ENCODE data around the gene DCLRE1A.

The DCLRE1A gene

DNA sequence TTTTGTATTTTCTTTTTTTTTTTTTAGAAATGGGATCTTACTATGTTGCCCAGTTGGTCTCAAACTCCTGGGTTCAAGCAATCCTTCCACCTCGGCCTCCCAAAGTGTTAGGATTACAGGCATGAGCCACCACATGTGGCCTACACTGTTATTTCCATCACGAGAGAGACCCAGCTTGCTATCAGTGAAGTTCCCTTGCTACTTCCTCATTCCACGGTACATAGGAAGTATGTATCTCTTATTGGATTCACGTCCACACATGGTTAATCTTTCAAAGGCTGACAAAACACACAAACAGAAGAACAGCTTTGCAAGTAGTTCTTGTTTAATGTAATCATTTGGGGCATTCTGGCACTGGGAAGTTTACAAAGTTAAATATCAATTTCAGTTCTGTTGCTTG lies 50.9 kb downstream of the DCLRE1A start:
- in situ Hi-C loops (cut with HindIII; ENCODE audit: low sequenced_read_pairs), result no loop called here
- TF ChIP-seq, protein P1, sequence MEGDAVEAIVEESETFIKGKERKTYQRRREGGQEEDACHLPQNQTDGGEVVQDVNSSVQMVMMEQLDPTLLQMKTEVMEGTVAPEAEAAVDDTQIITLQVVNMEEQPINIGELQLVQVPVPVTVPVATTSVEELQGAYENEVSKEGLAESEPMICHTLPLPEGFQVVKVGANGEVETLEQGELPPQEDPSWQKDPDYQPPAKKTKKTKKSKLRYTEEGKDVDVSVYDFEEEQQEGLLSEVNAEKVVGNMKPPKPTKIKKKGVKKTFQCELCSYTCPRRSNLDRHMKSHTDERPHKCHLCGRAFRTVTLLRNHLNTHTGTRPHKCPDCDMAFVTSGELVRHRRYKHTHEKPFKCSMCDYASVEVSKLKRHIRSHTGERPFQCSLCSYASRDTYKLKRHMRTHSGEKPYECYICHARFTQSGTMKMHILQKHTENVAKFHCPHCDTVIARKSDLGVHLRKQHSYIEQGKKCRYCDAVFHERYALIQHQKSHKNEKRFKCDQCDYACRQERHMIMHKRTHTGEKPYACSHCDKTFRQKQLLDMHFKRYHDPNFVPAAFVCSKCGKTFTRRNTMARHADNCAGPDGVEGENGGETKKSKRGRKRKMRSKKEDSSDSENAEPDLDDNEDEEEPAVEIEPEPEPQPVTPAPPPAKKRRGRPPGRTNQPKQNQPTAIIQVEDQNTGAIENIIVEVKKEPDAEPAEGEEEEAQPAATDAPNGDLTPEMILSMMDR (IDR thresholded peaks at IDR 0.05; ENCODE audit: low read depth, low read length), result no peak
- no peak overlapping the region for H3K4me3 ChIP-seq (ENCODE audit: low read depth, low read length)
- DNase-seq (ENCODE audit: low read depth, low spot score), result no peak

DNA sequence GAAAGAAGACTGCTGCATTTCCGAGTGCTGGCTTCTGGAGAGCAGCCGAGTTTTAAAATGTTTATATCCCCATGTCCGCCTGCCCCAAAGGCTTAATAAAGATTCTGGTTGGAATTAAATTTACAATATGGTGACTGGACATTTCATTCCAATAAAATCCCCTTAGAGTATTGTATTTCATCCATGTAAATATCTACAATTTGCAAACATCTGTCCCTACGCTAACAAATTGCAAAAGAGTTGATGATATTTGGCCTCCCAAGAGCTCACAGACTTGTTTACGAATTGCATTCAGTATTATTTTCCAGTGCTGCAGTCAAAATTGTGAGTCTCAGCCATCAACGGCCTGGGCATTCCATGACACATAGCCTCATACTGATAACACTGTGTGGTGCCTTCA lies 52.3 kb downstream of the DCLRE1A start:
- TF ChIP-seq, protein P1 (IDR thresholded peaks at IDR 0.05; ENCODE audit: low read depth, low read length), result no peak
- DNase-seq (ENCODE audit: low read depth, low spot score), result no peak
- in situ Hi-C loops (cut with HindIII; ENCODE audit: low sequenced_read_pairs), result no loop called here
- no peak overlapping the region for H3K4me3 ChIP-seq (ENCODE audit: low read depth, low read length)

DNA sequence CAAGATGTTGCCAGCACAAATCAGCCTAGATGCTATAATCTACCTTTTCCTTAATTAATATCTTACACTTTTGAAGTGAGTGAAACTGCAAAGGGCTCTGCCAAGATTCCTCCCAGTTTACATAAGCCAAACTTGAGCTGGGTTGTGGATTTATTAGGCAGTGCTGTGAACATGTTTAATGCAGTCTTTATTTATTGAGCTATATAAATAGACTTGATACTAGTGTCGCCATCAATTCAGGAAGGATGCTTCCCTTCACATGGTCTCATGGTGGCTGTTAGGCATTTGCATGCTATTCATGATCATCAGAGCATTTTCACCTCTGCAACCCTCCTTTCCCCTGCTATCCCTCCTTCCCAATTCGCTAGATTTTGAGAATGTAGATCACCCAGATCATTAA lies 62.2 kb downstream of the DCLRE1A start:
- DNase-seq (ENCODE audit: low read depth, low spot score), result no peak
- in situ Hi-C loops (cut with HindIII; ENCODE audit: low sequenced_read_pairs), result no loop called here
- TF ChIP-seq, protein P1 (IDR thresholded peaks at IDR 0.05; ENCODE audit: low read depth, low read length), result no peak
- no peak overlapping the region for H3K4me3 ChIP-seq (ENCODE audit: low read depth, low read length)

DNA sequence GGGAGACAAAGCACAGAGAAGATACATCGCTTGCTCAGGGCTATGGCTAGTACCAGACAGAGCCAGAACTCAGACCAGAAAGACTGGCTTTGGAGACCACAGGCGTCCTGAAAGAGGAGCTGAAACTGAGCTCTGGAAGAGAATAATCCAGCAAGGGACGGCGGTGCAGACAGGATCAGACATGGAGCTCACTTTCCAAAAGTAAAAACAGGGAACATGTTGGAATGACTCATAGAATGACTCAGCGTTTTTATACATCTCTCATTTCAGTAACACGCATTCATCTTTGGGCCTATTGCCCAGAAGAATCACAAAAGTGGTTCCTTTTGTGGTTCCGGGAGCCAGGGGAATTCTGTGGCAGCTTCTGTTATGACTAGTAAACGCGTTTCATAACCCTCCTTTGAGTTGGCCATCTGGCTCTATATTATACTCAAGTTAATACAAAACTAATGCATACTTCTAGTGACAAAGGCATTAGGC lies 65.2 kb downstream of the DCLRE1A start:
- TF ChIP-seq, protein P1 (IDR thresholded peaks at IDR 0.05; ENCODE audit: low read depth, low read length), result no peak
- DNase-seq (ENCODE audit: low read depth, low spot score), result peak; percentile 95
- H3K4me3 ChIP-seq (ENCODE audit: low read depth, low read length), result no peak overlapping the region
- in situ Hi-C loops (cut with HindIII; ENCODE audit: low sequenced_read_pairs), result no loop called here

Data from astrocyte of the spinal cord (primary cell).